Activated CD8-positive, alpha-beta memory T cell treated with anti-CD3 and anti-CD28 coated beads, Interleukin-2, amount 10 ng/mL, durations not matched to agents 7 days and 5 days (primary cell): Measurements from ENCODE around the gene GRB2. TPM values are rescaled to one million over a fixed set of nuclear protein-coding genes. Genes with fewer than 3 reads are reported as not detected.

Experiments used
- ATAC-seq: fragments of 150-1000 bp; cut with Tn5 transposase; one replicate; pipeline ENCODE4 v1.10.0; 2021; ENCODE audit warnings: moderate library complexity
- CTCF ChIA-PET: fragments of 350-600 bp; sonication (Branson Sonifier 250); formaldehyde crosslinking; loops from one replicate; lab custom pipeline; 2021; ENCODE audit warnings: antibody characterized with exemption; lab: Charles Lee
- DNase-seq: peaks from one replicate; pipeline ENCODE4 v3.0.0-alpha.2; 2020
- H3K27ac Mint-ChIP-seq: one replicate; pipeline ENCODE4 v1.8.0; 2021; ENCODE audit warnings: mild to moderate bottlenecking, mixed read lengths
- H3K27me3 Mint-ChIP-seq: one replicate; pipeline ENCODE4 v1.8.0; 2021; ENCODE audit warnings: mixed read lengths
- H3K36me3 Mint-ChIP-seq: one replicate; pipeline ENCODE4 v1.8.0; 2021; ENCODE audit warnings: mild to moderate bottlenecking, mixed read lengths
- H3K4me1 Mint-ChIP-seq: one replicate; pipeline ENCODE4 v1.8.0; 2021; ENCODE audit warnings: mixed read lengths
- H3K4me3 Mint-ChIP-seq: one replicate; pipeline ENCODE4 v1.8.0; 2021; ENCODE audit warnings: mild to moderate bottlenecking, moderate library complexity, mixed read lengths
- H3K9me3 Mint-ChIP-seq: one replicate; pipeline ENCODE4 v1.8.0; 2022; ENCODE audit warnings: low read depth, mixed read lengths
- microRNA-seq: library from miRNA; unstranded; fragments of <30 nt; microRNA quantifications from one replicate; pipeline ENCODE4 v1.2.0, GENCODE V29; 2022
- total RNA-seq, 2 experiments: library from RNA; stranded (reverse); gene quantifications; one replicate each; pipeline ENCODE4 v1.2.3, GENCODE V29; 2021

GRB2 gene
- total RNA-seq, 2 experiments from 2014 or later: 138 to 179 TPM

DNA sequence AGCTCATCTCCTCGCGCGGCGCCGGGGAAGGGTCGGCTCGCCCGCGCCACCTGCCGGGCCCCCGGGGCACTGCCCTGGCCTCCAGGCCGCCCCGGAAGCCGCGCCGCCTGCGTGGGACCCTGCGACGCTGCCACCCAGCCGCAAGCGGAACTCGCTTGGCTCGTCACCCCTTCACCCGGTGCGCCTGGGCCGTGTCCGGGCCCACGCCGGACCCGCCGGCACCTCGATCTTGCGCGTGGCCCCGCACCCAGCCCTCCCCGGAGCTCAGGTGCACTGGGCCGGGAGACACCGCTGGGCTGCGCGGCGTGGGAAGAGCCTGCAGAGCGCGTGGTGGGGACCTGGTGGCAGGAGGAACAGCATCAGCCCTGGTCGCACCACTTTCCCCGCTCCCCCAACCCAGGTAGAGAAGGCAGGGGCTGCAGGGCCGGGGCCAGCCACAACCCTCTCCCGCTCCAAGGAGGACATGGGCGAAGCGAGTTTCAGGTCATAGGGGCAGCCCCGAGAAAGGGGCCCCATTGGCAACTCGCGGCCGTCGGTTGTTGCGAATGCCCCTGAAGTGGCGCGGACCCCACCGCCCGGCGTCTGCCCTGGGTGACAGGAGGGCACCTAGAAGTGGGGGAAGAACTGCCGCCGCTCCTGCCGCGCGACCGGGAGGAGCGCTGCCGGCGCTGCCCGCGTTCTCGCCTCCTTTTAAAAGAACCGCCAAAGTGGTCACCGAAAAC lies 134.1 kb downstream of the GRB2 start:
- Mint-ChIP-seq H3K4me3 (peak overlapping the region; percentile 86), H3K4me1 (peaks cover 37% of the 10 kb centered on the region), H3K9me3 (no peaks in the 10 kb centered on the region), H3K27me3 (no peaks in the 10 kb centered on the region), H3K27ac (peak overlapping the region; percentile 86), H3K36me3 (peaks cover 17% of the 10 kb centered on the region)
- DNase-seq (peak; percentile 90), ATAC-seq (peak; percentile 87)
- CTCF ChIA-PET: interaction anchor here (0.6 to 5.8 kb wide), 44 partner anchors 8 to 362 kb away, joined by 3 to 95 read pairs (median 4); partner anchors contain the start of genes GGA3, GRB2, MRPL58 and MRPS7

DNA sequence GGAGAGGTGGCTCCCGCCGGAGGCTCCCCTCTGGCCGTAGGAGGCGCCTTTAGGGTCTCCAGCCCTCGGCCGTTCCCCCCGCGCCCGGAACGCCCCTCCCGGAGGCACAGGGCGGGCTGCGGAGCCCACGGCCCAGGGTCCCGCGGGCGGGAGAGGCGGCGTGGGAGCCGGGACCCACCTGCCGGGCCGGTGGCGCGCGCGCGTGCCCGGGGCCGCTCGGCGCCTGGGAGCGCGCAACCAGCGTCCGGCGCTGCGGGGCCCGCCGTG lies 134.6 kb downstream of the GRB2 start, which contains the start of gene MIF4GD:
Gene MIF4GD (minus strand): TSS at position 266 of the 267 bp plus-strand sequence. CDS start 1,036 bp downstream, outside the sequence.
- peak within 1 kb of the TSS; percentile 86 for H3K4me3 Mint-ChIP-seq
- CTCF ChIA-PET: interaction anchor here (0.6 to 5.8 kb wide), 44 partner anchors 8 to 362 kb away, joined by 3 to 95 read pairs (median 4); partner anchors contain the start of genes GGA3, GRB2, MRPL58 and MRPS7
- H3K36me3 Mint-ChIP-seq: peaks cover 17% of the 10 kb centered on the region
- ATAC-seq (peak; percentile 31), DNase-seq (no peak)
- H3K9me3 Mint-ChIP-seq: no peaks in the 10 kb centered on the region
- H3K27ac Mint-ChIP-seq: peak within 1 kb of the TSS; percentile 87
- no peaks in the 10 kb centered on the region for H3K27me3 Mint-ChIP-seq
- H3K4me1 Mint-ChIP-seq: peaks cover 37% of the 10 kb centered on the region

DNA sequence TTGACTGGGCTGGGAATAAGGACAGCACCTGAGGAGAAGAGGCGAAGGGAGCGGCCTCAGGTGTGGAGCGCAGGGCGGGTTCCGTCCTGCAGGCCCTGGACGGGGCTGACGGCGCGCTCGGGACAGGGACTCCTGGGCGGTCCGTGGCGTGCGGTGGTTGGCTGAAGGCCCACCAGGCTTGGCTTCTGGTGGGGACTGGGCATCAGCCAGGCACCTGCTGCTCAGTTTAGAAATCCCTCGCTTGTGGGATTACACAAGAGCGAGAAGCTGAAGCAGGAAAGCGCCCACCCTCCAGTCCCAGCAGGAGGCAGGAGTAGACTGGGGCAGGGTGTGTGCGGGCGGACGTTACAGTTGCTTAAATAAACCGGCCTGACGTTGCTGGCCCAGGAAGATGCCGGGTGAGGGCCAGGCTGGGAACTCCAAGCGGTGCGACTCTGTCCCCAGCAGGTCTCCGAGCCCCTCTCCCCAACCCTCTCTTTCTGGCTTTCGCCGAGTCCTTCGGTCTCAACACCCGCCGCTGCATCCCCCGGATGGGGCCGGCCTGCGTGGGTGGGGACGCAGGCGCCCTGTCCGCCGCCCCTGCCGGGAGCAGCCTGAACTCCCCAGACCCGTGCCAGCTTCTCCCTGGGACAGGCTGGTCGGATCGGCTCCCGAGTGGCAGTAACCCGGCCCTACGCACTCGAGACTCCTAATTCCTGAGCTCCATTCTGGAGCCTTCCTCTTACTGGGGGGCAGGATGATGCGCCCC lies 135.1 kb downstream of the GRB2 start:
- H3K27ac Mint-ChIP-seq: peak overlapping the region; percentile 87
- H3K9me3 Mint-ChIP-seq: no peaks in the 10 kb centered on the region
- DNase-seq: peak; percentile 75
- H3K27me3 Mint-ChIP-seq: no peaks in the 10 kb centered on the region
- peak overlapping the region; percentile 84 for H3K4me3 Mint-ChIP-seq
- peak; percentile 59 for ATAC-seq
- peaks cover 37% of the 10 kb centered on the region for H3K4me1 Mint-ChIP-seq
- peaks cover 17% of the 10 kb centered on the region for H3K36me3 Mint-ChIP-seq
- CTCF ChIA-PET: interaction anchor here (0.5 to 5.8 kb wide), 49 partner anchors 9 to 363 kb away, joined by 3 to 95 read pairs (median 4); partner anchors contain the start of genes GGA3, GRB2, MRPL58 and MRPS7

DNA sequence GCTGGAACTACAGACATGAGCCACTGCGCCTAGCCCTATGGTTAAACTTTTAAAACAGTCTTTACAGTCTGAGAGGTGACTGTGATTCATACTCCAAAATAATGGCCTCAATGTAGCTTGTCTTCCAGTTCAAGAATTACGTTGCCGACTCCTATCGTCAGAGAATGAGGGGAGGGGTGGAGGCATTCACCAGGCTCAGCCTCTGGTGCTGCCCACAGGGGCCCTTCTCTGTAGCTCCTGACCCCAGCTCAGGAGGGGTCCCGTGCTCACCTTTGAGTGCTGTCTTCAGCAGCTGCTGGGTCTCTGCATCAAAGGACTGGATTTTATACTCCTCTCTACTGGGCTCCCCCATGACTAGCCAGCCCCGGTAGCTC lies 135.6 kb downstream of the GRB2 start:
- Mint-ChIP-seq H3K27me3 (no peaks in the 10 kb centered on the region), H3K9me3 (no peaks in the 10 kb centered on the region), H3K4me3 (peak overlapping the region; percentile 84), H3K4me1 (peaks cover 35% of the 10 kb centered on the region), H3K36me3 (peaks cover 15% of the 10 kb centered on the region), H3K27ac (peak overlapping the region; percentile 87)
- no peak for DNase-seq
- CTCF ChIA-PET: interaction anchor here (0.7 to 5.8 kb wide), 22 partner anchors 9 to 265 kb away, joined by 3 to 95 read pairs (median 10); partner anchors contain the start of genes GGA3, GRB2, MRPS7 and SLC25A19
- no peak for ATAC-seq

Small RNA genes lying within 50 kb of the gene (microRNA-seq; reads per million reads assigned to microRNA genes)
- gene MIR3678: 3.0 reads per million

Other genes with a start within 250 kb of the GRB2 start
- 100 to 1,000 TPM; 469 to 639 TPM for gene SUMO2, start 222.7 kb downstream of the GRB2 start, total RNA-seq
- 100 to 1,000 TPM; 164 to 176 TPM for gene NUP85, start 200.0 kb downstream of the GRB2 start, total RNA-seq
- 10 to 100 TPM; 84.6 to 90.2 TPM for gene GGA3, start 144.1 kb downstream of the GRB2 start, total RNA-seq
- 10 to 100 TPM; 49.5 to 56.9 TPM for gene MRPS7, start 143.8 kb downstream of the GRB2 start, total RNA-seq
- gene MIF4GD, start 134.4 kb downstream of the GRB2 start, total RNA-seq: 10 to 100 TPM; 56.9 to 58.5 TPM
- 10 to 100 TPM; 46.3 to 66.4 TPM for gene SLC25A19, start 116.2 kb downstream of the GRB2 start, total RNA-seq
- 100 to 1,000 TPM in 1 of 2 experiments, 10 to 100 TPM in 1; 83.7 to 106 TPM for gene TMEM94, start 51.0 kb upstream of the GRB2 start, total RNA-seq
- gene CASKIN2, start 109.9 kb upstream of the GRB2 start, total RNA-seq: 1 to 10 TPM; 2.3 to 4.5 TPM
- 10 to 100 TPM; 92.0 to 97.7 TPM for gene TSEN54, start 110.8 kb upstream of the GRB2 start, total RNA-seq
- 10 to 100 TPM; 15.7 to 30.5 TPM for gene LLGL2, start 120.0 kb upstream of the GRB2 start, total RNA-seq
- 10 to 100 TPM; 12.4 to 25.6 TPM for gene MYO15B, start 182.1 kb upstream of the GRB2 start, total RNA-seq
- under 1 TPM in 1 of 2 experiments, not detected in 1; 0.15 TPM for gene SMIM5, start 227.8 kb upstream of the GRB2 start, total RNA-seq